HG03565 (cell line): ENCODE results near the gene LRGUK.
"Not testable (repeated sequence)": the region's sequence is repeated elsewhere in the genome, so short reads cannot be mapped to it uniquely, and the experiment has no call there.

Experiments
- ATAC-seq: cut with Tn5 transposase; IDR thresholded peaks from one replicate; pipeline ENCODE4 v1.9.1; 2021; ENCODE audit warnings: mild to moderate bottlenecking, moderate library complexity; ENCODE audit not compliant: unreplicated experiment

Gene LRGUK

DNA sequence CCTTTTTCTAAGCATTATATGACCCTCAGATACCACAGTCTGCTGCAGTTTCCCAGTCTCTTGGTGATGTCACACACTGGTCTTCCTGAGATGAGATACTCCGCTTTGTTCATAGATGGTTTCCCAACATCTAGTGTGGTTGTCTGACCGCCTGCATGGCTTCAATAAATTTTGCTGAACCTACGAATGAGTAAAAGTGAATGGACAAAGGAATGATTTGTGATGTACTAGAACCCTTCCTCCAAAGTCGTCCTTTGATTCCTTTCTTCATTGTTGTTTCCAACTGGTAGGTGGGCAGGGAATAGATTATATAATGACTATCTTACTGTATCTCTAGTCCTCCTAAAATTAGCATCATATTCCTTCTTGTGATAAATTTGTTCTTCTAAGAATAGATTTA lies 107.1 kb downstream of the LRGUK start:
- no peak for ATAC-seq

DNA sequence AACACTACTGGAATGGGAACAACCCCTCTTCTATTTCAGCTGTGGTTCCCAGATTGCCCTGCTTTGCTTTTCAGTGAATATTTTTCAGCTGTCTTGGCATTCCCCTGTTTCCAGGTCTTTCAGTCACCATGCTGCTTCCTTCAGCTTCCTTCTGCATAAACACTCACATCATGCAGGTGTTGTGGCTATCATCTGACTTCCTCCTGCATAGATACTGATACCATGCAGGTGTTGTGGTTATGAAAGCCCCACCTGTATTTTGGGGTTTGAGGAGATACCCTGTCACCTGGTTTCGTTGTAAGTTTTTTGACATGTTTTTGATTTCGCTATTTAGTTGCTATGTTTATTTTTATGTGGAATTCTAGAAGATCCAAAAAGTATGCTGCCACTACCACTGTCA lies 118.1 kb downstream of the LRGUK start:
- no peak for ATAC-seq

DNA sequence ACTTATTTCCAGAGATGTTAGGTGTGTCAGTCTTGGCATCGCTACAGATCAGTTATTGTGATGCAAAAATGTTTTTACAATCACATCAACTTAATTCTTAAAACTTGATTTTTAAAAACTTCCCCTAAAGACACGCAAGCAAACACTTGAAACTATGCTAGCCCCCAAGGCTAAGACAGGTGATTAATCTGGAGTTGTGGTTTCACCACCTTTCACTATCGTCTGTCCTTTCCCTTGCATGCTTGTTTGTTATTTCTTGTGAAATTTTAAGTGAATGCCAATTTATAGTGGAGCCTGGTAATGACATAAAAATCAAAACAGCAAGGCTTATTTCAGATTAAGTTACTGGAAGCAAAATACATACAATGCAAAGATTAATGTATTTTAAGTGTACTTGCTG lies 119.2 kb downstream of the LRGUK start:
- ATAC-seq, result no peak

- ATAC-seq, result no peak
These were observed 119.6 kb downstream of the LRGUK start for GRCh38 chr7:134246761-134247160.

DNA sequence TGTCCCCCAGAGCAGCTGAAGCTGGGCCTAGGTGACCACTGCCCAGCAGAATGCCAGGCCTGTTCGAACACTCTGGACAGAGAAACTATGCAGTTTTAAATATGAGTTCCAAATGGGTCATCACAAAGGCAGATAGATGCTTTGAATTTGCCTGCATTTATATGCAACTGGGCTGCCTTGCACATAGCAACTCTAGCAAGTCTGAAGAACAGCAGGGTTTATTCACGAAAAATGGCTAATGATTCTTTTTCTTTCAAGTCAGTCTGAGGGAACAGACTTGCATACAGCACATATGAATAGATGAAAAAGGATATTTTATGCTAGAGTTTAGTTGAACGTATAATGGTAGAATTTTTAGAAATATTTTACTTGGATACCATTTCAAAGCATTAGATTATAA lies 121.1 kb downstream of the LRGUK start:
- no peak for ATAC-seq

DNA sequence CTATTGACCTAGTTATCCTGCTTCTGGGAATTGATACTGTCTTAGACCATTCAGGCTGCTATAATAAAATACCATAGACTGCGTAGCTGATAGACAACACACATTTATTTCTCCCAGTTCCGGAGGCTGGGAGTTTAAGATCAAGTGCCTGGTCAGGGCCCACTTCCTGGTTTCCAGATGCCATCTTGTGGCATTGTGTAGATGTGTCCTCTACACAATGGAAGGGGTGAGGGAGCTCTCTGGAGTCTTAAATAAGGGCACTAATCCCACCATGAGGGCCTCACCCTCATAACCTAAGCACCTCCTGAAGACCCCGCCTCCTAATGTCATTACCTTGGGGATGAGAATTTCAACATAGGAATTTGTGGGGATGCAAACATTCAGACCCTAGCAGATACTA lies 127.2 kb downstream of the LRGUK start:
- no peak for ATAC-seq

GRCh38 chr7:134255814-134256213 lies 128.7 kb downstream of the LRGUK start:
- no peak for ATAC-seq

DNA sequence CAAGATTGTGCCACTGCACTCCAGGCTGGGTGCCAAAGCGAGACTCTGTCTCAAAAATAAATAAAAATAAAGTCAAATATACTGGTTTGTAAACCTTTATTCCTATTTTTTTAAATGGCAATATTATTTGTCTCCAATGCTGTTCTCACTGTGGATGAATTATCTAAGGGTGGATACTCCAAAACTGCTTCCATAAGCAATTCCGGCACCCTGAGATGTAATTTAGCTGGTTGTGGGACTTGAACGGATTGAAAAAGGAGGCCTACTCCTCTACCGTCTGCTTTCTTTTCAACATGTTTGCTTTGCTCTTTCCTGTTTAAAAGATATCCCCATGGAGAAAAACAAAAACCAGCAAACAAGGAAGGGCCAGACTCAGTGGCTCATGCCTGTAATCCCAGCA lies 135.2 kb downstream of the LRGUK start:
- ATAC-seq, result no peak

- ATAC-seq, result no peak
These were observed 149.8 kb downstream of the LRGUK start for GRCh38 chr7:134276951-134277350.

DNA sequence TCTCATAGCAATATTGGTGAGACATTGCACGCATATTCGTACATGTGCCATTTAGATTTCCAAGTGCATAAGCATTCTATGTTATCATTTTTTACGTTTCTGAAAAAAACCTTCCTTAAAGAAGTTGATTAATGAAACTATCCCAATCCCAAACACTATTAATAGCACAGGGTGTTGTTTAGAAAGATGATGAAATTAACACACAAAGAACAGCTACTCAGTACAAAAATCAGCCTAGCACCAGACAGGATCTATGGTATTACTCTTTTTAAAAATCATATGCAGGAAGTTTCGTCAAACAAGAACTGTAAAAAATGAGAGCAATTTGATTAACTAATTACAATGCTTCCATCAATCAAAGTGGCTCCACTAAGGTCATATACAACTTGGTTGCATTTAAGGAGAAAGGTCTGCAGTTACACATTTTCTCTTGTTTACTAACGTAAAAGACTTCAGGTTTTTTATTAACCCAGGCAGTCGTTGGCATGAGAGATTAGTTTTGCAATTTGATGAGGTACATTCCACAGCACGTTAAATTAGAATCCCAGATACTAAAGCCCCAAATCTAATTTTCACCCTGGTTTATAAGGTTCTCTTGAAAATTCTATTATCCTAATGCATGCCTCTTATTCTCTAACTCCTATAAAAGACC lies 151.5 kb downstream of the LRGUK start:
- no peak for ATAC-seq

GRCh38 chr7:134279336-134279735 lies 152.2 kb downstream of the LRGUK start:
- no peak for ATAC-seq

GRCh38 chr7:134279898-134280297 lies 152.8 kb downstream of the LRGUK start:
- no peak for ATAC-seq

GRCh38 chr7:134280508-134280907 lies 153.4 kb downstream of the LRGUK start:
- no peak for ATAC-seq

- no peak for ATAC-seq
These were observed 156.9 kb downstream of the LRGUK start for GRCh38 chr7:134284011-134284410.

GRCh38 chr7:134284952-134285351 lies 157.8 kb downstream of the LRGUK start:
- no peak for ATAC-seq

DNA sequence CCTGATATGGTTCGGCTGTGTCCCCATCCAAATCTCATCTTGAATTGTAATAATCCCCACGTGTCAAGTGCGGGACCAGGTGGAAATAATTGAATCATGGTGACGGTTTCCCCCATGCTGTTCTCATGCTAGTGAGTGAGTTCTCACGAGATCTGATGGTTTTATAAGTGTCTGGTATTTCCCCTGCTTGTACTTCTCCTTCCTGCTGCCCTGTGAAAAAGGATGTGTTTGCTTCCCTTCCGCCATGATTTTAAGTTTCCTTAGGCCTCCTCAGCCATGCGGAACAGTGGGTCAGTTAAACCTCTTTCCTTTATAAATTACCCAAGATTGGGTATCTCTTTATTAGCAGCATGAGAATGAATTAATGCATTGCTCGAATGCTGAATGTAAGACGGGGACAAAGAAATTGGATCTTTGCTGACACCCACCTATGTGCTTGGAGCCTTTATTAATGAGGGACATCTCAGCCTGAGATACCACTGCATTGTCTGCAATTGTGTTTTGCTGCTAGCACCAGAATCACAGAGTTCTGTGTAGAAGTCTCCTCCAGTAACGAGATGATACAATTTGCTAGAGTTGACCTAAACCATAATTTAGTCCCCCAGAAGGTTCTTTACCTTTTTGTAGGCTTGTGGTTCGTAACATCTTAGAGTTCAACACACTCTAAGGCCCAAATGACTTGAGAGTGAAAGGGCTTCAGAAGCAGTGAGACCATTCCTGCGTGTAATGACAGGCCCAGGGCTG lies 160.9 kb downstream of the LRGUK start:
- no peak for ATAC-seq

DNA sequence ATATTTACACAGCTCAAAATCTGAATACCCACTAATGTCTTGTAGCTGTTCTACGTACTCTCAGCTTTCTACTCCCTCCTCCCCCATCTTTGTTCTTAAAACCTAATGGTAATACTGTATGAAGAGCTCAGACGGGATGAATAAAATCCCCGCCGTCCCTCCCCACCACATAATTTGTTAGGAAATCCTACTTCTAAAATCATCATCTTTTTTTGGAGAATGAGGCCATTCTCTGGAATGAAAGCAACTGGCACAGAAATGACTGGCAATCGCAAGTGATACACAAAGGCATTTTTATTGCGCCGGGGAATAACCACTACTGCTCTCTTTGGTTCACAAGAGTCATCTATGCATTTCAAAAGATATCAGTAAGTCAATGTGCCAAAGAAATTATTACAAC lies 162.3 kb downstream of the LRGUK start:
- ATAC-seq, result no peak

DNA sequence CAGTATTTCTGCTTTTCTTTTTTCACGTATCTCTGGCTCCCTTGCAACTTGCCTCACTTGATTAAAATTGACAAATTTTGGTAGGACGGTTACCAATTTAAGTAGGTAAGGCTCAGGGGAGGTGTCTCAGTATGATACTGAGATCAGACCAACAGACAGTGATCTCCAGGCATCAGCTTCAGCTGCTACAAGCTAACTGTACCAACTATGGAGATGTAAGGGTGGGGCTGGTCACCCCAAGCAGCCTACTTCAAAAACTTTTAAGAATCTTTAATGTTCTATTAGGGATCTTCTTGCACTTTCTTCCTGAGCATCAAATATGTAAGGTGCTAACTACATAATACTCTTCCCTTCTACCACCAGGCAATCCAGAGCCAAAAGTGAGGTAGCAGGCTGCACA lies 162.7 kb downstream of the LRGUK start:
- ATAC-seq, result no peak

DNA sequence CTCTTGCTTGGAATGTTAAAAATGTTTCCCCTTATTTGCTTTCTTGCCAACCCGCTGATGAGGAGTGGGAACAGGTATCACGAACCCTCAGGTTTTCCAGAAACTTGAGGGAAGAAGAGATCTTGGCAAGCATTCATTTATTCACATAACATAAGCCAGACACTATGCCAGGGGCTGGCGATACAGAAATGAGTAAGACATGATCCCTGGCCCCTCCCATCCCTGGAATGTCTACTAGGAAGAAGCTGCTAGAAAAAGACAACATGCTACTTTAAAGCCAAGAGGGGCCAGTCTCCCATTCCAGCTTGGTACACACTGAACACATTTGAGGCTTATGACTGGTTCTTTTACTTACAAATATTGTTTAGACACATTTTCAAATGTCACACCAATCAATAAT lies 163.1 kb downstream of the LRGUK start:
- ATAC-seq, result no peak

DNA sequence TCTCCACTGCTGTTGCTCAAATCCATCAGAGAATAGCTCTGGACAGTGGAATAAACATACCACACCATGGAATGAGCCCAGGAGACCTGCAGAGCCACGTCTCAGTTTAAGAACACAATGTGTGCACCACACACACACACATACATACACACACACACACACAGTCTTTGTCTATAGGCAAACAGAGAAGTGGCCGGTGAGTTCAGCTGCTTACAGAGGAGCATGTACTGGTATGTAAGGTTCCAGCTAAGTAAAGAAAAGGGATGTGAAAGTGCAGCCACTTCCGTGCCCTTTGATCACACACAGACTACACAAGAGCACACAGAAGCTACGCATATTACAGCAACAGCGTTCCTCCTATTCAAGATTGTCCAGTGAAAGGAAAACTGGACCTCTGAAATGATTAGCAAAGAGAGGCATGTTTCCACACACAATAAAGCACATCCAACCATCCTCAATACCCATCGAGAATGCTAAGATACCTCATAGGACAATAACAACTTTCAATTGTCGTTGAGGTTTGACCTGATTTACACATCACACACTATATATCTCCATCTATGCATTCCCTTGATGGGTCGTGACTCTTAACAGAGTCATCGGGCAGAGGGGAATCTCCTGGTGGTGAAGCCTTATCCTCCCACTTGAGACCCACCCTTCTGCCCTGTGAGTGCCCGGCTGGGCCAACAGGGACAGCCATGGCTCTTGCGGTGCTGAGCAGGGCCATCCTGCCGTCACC lies 166.0 kb downstream of the LRGUK start:
- peak; percentile 100 for ATAC-seq

- not testable (repeated sequence) for ATAC-seq
These were observed 168.8 kb downstream of the LRGUK start for GRCh38 chr7:134295982-134296381.

DNA sequence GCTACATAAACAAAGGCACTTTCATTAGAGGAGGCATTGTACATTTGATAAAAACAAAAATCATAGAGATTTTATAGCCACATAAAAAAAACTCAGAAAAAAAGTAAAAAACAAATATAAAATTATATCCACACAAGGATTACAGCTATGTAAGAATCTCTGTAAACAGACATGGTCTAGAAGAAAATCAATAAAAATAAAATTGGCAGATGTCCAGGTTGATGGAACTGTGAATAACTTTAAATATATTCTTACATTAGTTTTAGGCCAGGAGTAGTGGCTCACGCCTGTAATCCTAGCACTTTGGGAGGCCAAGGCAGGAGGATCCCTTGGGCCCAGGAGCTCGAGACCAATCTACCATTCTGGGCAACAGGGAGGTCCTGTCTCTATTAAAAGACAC lies 170.3 kb downstream of the LRGUK start:
- no peak for ATAC-seq
